VCaP (cell line): ENCODE results near the gene RBMS3.

ENCODE experiments used
- H3K27ac ChIP-seq: fragments of 450-650 bp; 2 replicates; pipeline ENCODE4 v1.5.1; 2017
- CTCF ChIP-seq: fragments of 450-650 bp; conservative IDR thresholded peaks from 2 replicates; pipeline ENCODE4 v1.5.1; 2017; ENCODE audit warnings: mild to moderate bottlenecking, moderate library complexity

Gene RBMS3

GRCh38 chr3:29755416-29755815, 474.5 kb downstream of the RBMS3 start:
- no peak overlapping the region for H3K27ac ChIP-seq
- no peak for TF ChIP-seq CTCF

- no peak for TF ChIP-seq CTCF
- peak overlapping the region; percentile 8; the same call in 1 of the 2 replicates for H3K27ac ChIP-seq
These were observed 476.3 kb downstream of the RBMS3 start for GRCh38 chr3:29757054-29757777.

- 0 out of 2 replicates have a peak overlapping the region, but pooled peaks have one; percentile 2 for H3K27ac ChIP-seq
- no peak for TF ChIP-seq CTCF
These were observed 477.2 kb downstream of the RBMS3 start for GRCh38 chr3:29758108-29758433.

GRCh38 chr3:29758434-29759322, 477.8 kb downstream of the RBMS3 start:
- H3K27ac ChIP-seq: no peak overlapping the region
- TF ChIP-seq CTCF: no peak

GRCh38 chr3:29759411-29760225, 478.7 kb downstream of the RBMS3 start:
- H3K27ac ChIP-seq: no peak overlapping the region; the same call in 1 of the 2 replicates
- no peak for TF ChIP-seq CTCF

GRCh38 chr3:29760226-29760685, 479.4 kb downstream of the RBMS3 start:
- H3K27ac ChIP-seq: no peak overlapping the region; the same call in 1 of the 2 replicates
- no peak for TF ChIP-seq CTCF
